H1 (cell line): ENCODE data around the gene MLC1. TPM values are rescaled to one million over a fixed set of nuclear protein-coding genes. Genes with fewer than 3 reads are reported as not detected.

Source experiments
- CTCF ChIA-PET: fragments of 300-600 bp; sonication (Branson Sonifier 250); formaldehyde crosslinking; loops from one replicate; lab custom pipeline; 2021; ENCODE audit not compliant: partially characterized antibody; lab: Charles Lee
- POLR2A ChIA-PET: fragments of 300-600 bp; sonication (Branson Sonifier 250); formaldehyde crosslinking; loops from one replicate; lab custom pipeline; 2021; ENCODE audit warnings: inconsistent platforms; ENCODE audit not compliant: partially characterized antibody; lab: Charles Lee
- DNase-seq, 2 experiments: peaks; one replicate each; pipeline versions ENCODE4 v3.0.0 to v3.0.0-alpha.2; 2010 to 2022; ENCODE audit warnings: low spot score in 2 of 2, low read depth in 1 of 2, mixed read lengths in 1 of 2
- FAIRE-seq: peaks from 2 replicates; lab custom pipeline; 2011; peaks lifted over from hg19 to GRCh38; lab: Jason Lieb, UNC
- H2AFZ ChIP-seq: 2 replicates; pipeline ENCODE4 v1.8.1; 2012; ENCODE audit warnings: low read length, inconsistent platforms
- H2AK5ac ChIP-seq: 2 replicates; pipeline ENCODE4 v1.6.1; 2013; ENCODE audit warnings: low read depth, low read length
- H2BK120ac ChIP-seq: replicated peaks from 2 replicates; pipeline ENCODE3; 2013; ENCODE audit warnings: low read depth, low read length, inconsistent platforms
- H2BK12ac ChIP-seq: 2 replicates; pipeline ENCODE4 v1.6.1; 2013; ENCODE audit warnings: low read depth, low read length
- H2BK15ac ChIP-seq: 2 replicates; pipeline ENCODE4 v1.6.1; 2013; ENCODE audit warnings: low read length
- H2BK20ac ChIP-seq: 2 replicates; pipeline ENCODE4 v1.6.1; 2013; ENCODE audit warnings: low read length
- H2BK5ac ChIP-seq: 2 replicates; pipeline ENCODE4 v1.6.1; 2013; ENCODE audit warnings: low read depth, low read length
- H3K14ac ChIP-seq: 2 replicates; pipeline ENCODE4 v1.6.1; 2013; ENCODE audit warnings: inconsistent platforms; ENCODE audit not compliant: insufficient read length
- H3K18ac ChIP-seq: 2 replicates; pipeline ENCODE4 v1.6.1; 2013; ENCODE audit warnings: low read length; ENCODE audit errors: extremely low read depth
- H3K23ac ChIP-seq: 2 replicates; pipeline ENCODE4 v1.6.1; 2013; ENCODE audit warnings: inconsistent platforms; ENCODE audit not compliant: insufficient read length
- H3K23me2 ChIP-seq: 2 replicates; pipeline ENCODE4 v1.6.1; 2013; ENCODE audit warnings: low read depth, low read length
- H3K27ac ChIP-seq: 2 replicates; pipeline ENCODE4 v1.6.1; 2011; ENCODE audit warnings: low read depth, low read length, inconsistent platforms
- H3K27me3 ChIP-seq, 4 experiments: replicated peaks in 1 of 4; 1 replicate in 1 of 4; 2 replicates in 3 of 4; pipeline versions ENCODE4 v1.6.1 to v1.8.1; 2011 to 2013; ENCODE audit warnings: low read length in 3 of 4, mild to moderate bottlenecking in 3 of 4, inconsistent platforms in 2 of 4, mixed read lengths in 2 of 4, moderate library complexity in 1 of 4; ENCODE audit not compliant: control insufficient read depth in 3 of 4, insufficient read depth in 3 of 4; ENCODE audit errors: extremely low read depth in 1 of 4
- H3K36me3 ChIP-seq, 4 experiments: 2 replicates each; pipeline versions ENCODE4 v1.6.1 to v1.8.1; 2011 to 2013; ENCODE audit warnings: mild to moderate bottlenecking in 4 of 4, low read length in 3 of 4, moderate library complexity in 2 of 4, control low read depth in 1 of 4, inconsistent platforms in 1 of 4; ENCODE audit not compliant: insufficient read depth in 4 of 4, control insufficient read depth in 2 of 4
- H3K4ac ChIP-seq: replicated peaks from 2 replicates; pipeline ENCODE3; 2013; ENCODE audit warnings: low read length, low read depth, mixed read lengths, inconsistent platforms; ENCODE audit not compliant: insufficient read length
- H3K4me1 ChIP-seq, 4 experiments: replicated peaks in 1 of 4; 1 replicate in 1 of 4; 2 replicates in 3 of 4; pipeline versions ENCODE4 v1.6.1 to v1.8.1; 2011 to 2013; ENCODE audit warnings: low read length in 3 of 4, inconsistent platforms in 2 of 4, mixed read lengths in 1 of 4; ENCODE audit not compliant: insufficient read depth in 4 of 4, control insufficient read depth in 3 of 4
- H3K4me2 ChIP-seq, 2 experiments: 2 replicates each; pipeline versions ENCODE4 v1.6.1 to v1.8.1; 2011 to 2013; ENCODE audit warnings: low read depth in 2 of 2, low read length in 2 of 2, control low read depth in 1 of 2, inconsistent platforms in 1 of 2, mild to moderate bottlenecking in 1 of 2; ENCODE audit not compliant: insufficient read depth in 1 of 2
- H3K4me3 ChIP-seq, 4 experiments: fragments of 200-600, 300-600 bp in 1 of 4; sonication (generic), shearing (Covaris generic), sonication (Bioruptor Twin) in 1 of 4; 2 replicates each; pipeline versions ENCODE4 v1.5.1 to v1.8.1; 2011 to 2016; ENCODE audit warnings: low read length in 4 of 4, low read depth in 3 of 4, control low read depth in 2 of 4, inconsistent platforms in 2 of 4, mild to moderate bottlenecking in 2 of 4, mixed read lengths in 1 of 4, moderate library complexity in 1 of 4; ENCODE audit not compliant: insufficient read depth in 2 of 4; ENCODE audit errors: extremely low read depth in 1 of 4
- H3K56ac ChIP-seq: replicated peaks from 2 replicates; pipeline ENCODE3; 2013; ENCODE audit warnings: low read depth, mild to moderate bottlenecking, mixed read lengths, low read length, inconsistent platforms; ENCODE audit not compliant: insufficient read length
- H3K79me1 ChIP-seq: 2 replicates; pipeline ENCODE4 v1.6.1; 2013; ENCODE audit warnings: low read depth, low read length, control low read depth
- H3K79me2 ChIP-seq, 2 experiments: 2 replicates each; pipeline versions ENCODE4 v1.6.1 to v1.8.1; 2012 to 2013; ENCODE audit warnings: low read length in 2 of 2, mild to moderate bottlenecking in 2 of 2, inconsistent platforms in 1 of 2; ENCODE audit not compliant: insufficient read depth in 2 of 2, control insufficient read depth in 1 of 2
- H3K9ac ChIP-seq, 4 experiments: replicated peaks in 1 of 4; 1 replicate in 1 of 4; 2 replicates in 3 of 4; pipeline versions ENCODE4 v1.6.1 to v1.8.1; 2011 to 2013; ENCODE audit warnings: low read depth in 3 of 4, low read length in 3 of 4, control low read depth in 2 of 4, mild to moderate bottlenecking in 2 of 4, moderate library complexity in 2 of 4, inconsistent platforms in 1 of 4; ENCODE audit errors: extremely low read depth in 1 of 4
- H3K9me3 ChIP-seq, 2 experiments: 2 replicates each; pipeline versions ENCODE4 v1.6.1 to v1.8.1; 2012 to 2013; ENCODE audit warnings: mild to moderate bottlenecking in 2 of 2, moderate library complexity in 2 of 2, control low read depth in 1 of 2, inconsistent platforms in 1 of 2, low read depth in 1 of 2, low read length in 1 of 2, mixed read lengths in 1 of 2; ENCODE audit not compliant: insufficient read depth in 2 of 2
- H4K20me1 ChIP-seq, 2 experiments: replicated peaks in 1 of 2; 2 replicates each; pipeline versions ENCODE3 to v1.8.1; 2011 to 2013; ENCODE audit warnings: inconsistent platforms in 2 of 2, low read length in 2 of 2, mild to moderate bottlenecking in 1 of 2; ENCODE audit not compliant: insufficient read depth in 2 of 2, control insufficient read depth in 1 of 2
- H4K5ac ChIP-seq: 2 replicates; pipeline ENCODE4 v1.6.1; 2013; ENCODE audit warnings: low read length, low read depth, mixed read lengths, inconsistent platforms; ENCODE audit not compliant: insufficient read length
- H4K8ac ChIP-seq: 2 replicates; pipeline ENCODE4 v1.8.0; 2013; ENCODE audit warnings: mild to moderate bottlenecking, moderate library complexity, low read length, inconsistent platforms; ENCODE audit not compliant: insufficient read depth; ENCODE audit errors: extremely low read depth
- H4K91ac ChIP-seq: replicated peaks from 2 replicates; pipeline ENCODE3; 2013; ENCODE audit warnings: low read length, mixed read lengths, inconsistent platforms; ENCODE audit not compliant: insufficient read length
- HDAC2 ChIP-seq, 2 experiments: fragments of 300-600 bp in 1 of 2; sonication (generic) in 1 of 2; IDR thresholded peaks; 2 replicates each; pipeline ENCODE4 v1.6.1; 2011 to 2012; ENCODE audit warnings: low read depth in 2 of 2, low read length in 2 of 2, mild to moderate bottlenecking in 2 of 2, moderate library complexity in 2 of 2, borderline replicate concordance in 1 of 2, inconsistent platforms in 1 of 2
- JUND ChIP-seq: IDR thresholded peaks from 2 replicates; pipeline ENCODE4 v1.6.1; 2011; ENCODE audit warnings: mild to moderate bottlenecking, improper control_type of control experiment, low read length
- SIRT6 ChIP-seq: IDR thresholded peaks from one replicate; pipeline ENCODE4 v1.7.1; 2012; ENCODE audit warnings: low read length, inconsistent platforms
- TCF12 ChIP-seq: IDR thresholded peaks from 2 replicates; pipeline ENCODE4 v1.6.1; 2011; ENCODE audit warnings: low read depth, mild to moderate bottlenecking, low read length
- WGBS, 2 experiments: shearing (Covaris generic) in 1 of 2; methylation state at CpG; one replicate each; pipeline versions ENCODE4 v1.1.6 to v1.1.7; 2013 to 2015; ENCODE audit warnings: low lambda C conversion rate in 2 of 2, mixed read lengths in 2 of 2, inconsistent platforms in 1 of 2, low coverage in 1 of 2, missing lambda C conversion rate in 1 of 2; ENCODE audit not compliant: insufficient replicate concordance in 2 of 2, insufficient coverage in 1 of 2, insufficient read length in 1 of 2; ENCODE audit errors: extremely low coverage in 1 of 2, missing lambda C conversion rate in 1 of 2; 5-methylcytosine and 5-hydroxymethylcytosine counted together
- polyA plus RNA-seq, 7 experiments: library from polyadenylated mRNA; depleted of rRNA in 3 of 7; stranded (reverse) in 5 of 7; unstranded in 2 of 7; fragments of >200 nt in 5 of 7; fragments of 200-250 nt in 2 of 7; gene quantifications; 1 replicate in 5 of 7; 2 replicates in 1 of 7; 4 replicates in 1 of 7; pipeline versions ENCODE4 v1.2.1 to v1.2.3, GENCODE V29; 2011 to 2013; ENCODE audit warnings: missing spikeins in 2 of 7, mixed read lengths in 2 of 7
- total RNA-seq: library from RNA; stranded (reverse); fragmentation: NEBNext Ultra II Directional; extraction: Animal tissue kit (Norgen Biotek cat#: 25700); gene quantifications from 2 replicates; pipeline ENCODE4 v1.2.1, GENCODE V29; 2021

The MLC1 gene
- total and polyA plus RNA-seq, 2 of the 8 experiments (the other 6 are each of a cell fraction or from before 2014, with no cell fraction given) = 0.20 TPM; not detected in 1

- Histone ChIP-seq H3K4me2 (no peak overlapping the region), H4K8ac (no peak overlapping the region), H3K27ac (no peak overlapping the region), H3K27me3 (peaks cover 0 to 3% (median 1%) of the 10 kb centered on the region in 4 experiments; a peak in 3 of 7 replicates), H4K5ac (no peak overlapping the region), H3K4ac (no peak overlapping the region), H3K23ac (no peak overlapping the region), H2AFZ (no peak overlapping the region), H3K79me2 (no peaks in the 10 kb centered on the region), H3K14ac (no peak overlapping the region), H2BK120ac (no peak overlapping the region), H3K9me3 (no peaks in the 10 kb centered on the region), H3K18ac (no peak overlapping the region), H4K91ac (no peak overlapping the region), H3K56ac (no peak overlapping the region), H2AK5ac (no peak overlapping the region), H2BK12ac (no peak overlapping the region), H3K4me3 (no peak overlapping the region), H3K23me2 (no peaks in the 10 kb centered on the region), H3K4me1 (no peaks in the 10 kb centered on the region), H2BK15ac (no peak overlapping the region), H3K79me1 (no peaks in the 10 kb centered on the region), H2BK5ac (no peak overlapping the region), H3K9ac (no peak overlapping the region; a peak in 1 of 7 replicates), H2BK20ac (no peak overlapping the region), H4K20me1 (no peaks in the 10 kb centered on the region), H3K36me3 (no peaks in the 10 kb centered on the region)
- ChIA-PET POLR2A (no interaction called here), CTCF (interaction anchor here (1.1 to 2.4 kb wide), 2 partner anchors 30 to 89 kb away, joined by 3 to 9 read pairs; no protein-coding TSS in a partner anchor)
- DNase-seq (no peak), FAIRE-seq (no peak)
- 82% methylated on average over 14 of the region's 14 CpGs; no CpG with 5 or more reads in 1 of the 2 experiments for WGBS, 2 experiments
- no peak for TF ChIP-seq SIRT6
- TF ChIP-seq HDAC2 (IDR thresholded peaks at IDR 0.05; ENCODE audit: borderline replicate concordance in 1 of 2, low read depth in 2 of 2, low read length in 2 of 2) = no peak
- no peak for TF ChIP-seq TCF12
- no peak for TF ChIP-seq JUND
These were observed 34.0 kb upstream of the MLC1 start for GRCh38 chr22:50119169-50119767.
